Embryonic facial prominence (tissue), 1 donor: ENCODE measurements around the gene SHANK3.

Experiments
- DNase-seq: peaks from one replicate; pipeline ENCODE4 v3.0.0-alpha.2; 2016; ENCODE audit errors: extremely low spot score

SHANK3 gene

GRCh38 chr22:50678218-50678650 is 5.6 kb downstream of the SHANK3 start:
- DNase-seq: no peak

- DNase-seq: no peak
Observed at GRCh38 chr22:50678651-50679521, 6.3 kb downstream of the SHANK3 start.

- no peak for DNase-seq
Observed at GRCh38 chr22:50683086-50683993, 10.7 kb downstream of the SHANK3 start.

GRCh38 chr22:50683994-50684371 is 11.4 kb downstream of the SHANK3 start:
- no peak for DNase-seq

- no peak for DNase-seq
Observed at GRCh38 chr22:50684501-50684900, 11.9 kb downstream of the SHANK3 start.

GRCh38 chr22:50684986-50685385 is 12.4 kb downstream of the SHANK3 start:
- DNase-seq: no peak

- DNase-seq: no peak
Observed at GRCh38 chr22:50686794-50687193, 14.2 kb downstream of the SHANK3 start.

GRCh38 chr22:50687829-50688228 is 15.2 kb downstream of the SHANK3 start:
- no peak for DNase-seq

GRCh38 chr22:50688448-50688847 is 15.8 kb downstream of the SHANK3 start:
- no peak for DNase-seq

- DNase-seq: no peak
Observed at GRCh38 chr22:50691521-50691920, 18.9 kb downstream of the SHANK3 start.

GRCh38 chr22:50693462-50693861 is 20.8 kb downstream of the SHANK3 start:
- DNase-seq: no peak

- DNase-seq: no peak
Observed at GRCh38 chr22:50694099-50694605, 21.5 kb downstream of the SHANK3 start.

GRCh38 chr22:50694766-50695420 is 22.3 kb downstream of the SHANK3 start:
- no peak for DNase-seq

- DNase-seq: no peak
Observed at GRCh38 chr22:50695421-50696250, 23.0 kb downstream of the SHANK3 start.

- DNase-seq: no peak
Observed at GRCh38 chr22:50696251-50696798, 23.7 kb downstream of the SHANK3 start.

- DNase-seq: no peak
Observed at GRCh38 chr22:50696799-50697561, 24.4 kb downstream of the SHANK3 start.

- no peak for DNase-seq
Observed at GRCh38 chr22:50697667-50698506, 25.3 kb downstream of the SHANK3 start.

GRCh38 chr22:50698546-50698945 is 25.9 kb downstream of the SHANK3 start:
- DNase-seq: no peak
